Hypothalamus (tissue), 51 donors: Measurements from ENCODE around the gene KLK1.

Experiments
- DNase-seq, 51 donors: peaks; one replicate each; lab custom pipeline; 2025; lab: John Stamatoyannopoulos, UW

The KLK1 gene

GRCh38 chr19:50823389-50824042 is at the start of gene KLK1:
TSS of gene KLK1 (minus strand) at chr19:50823787. CDS start at chr19:50823748, 39 bp downstream.
- no peak for DNase-seq

- no peak for DNase-seq
Measured at GRCh38 chr19:50873056-50873455, 49.5 kb upstream of the KLK1 start, which contains the start of gene KLK2. TSS of gene KLK2 (plus strand) at chr19:50873439. CDS start at chr19:50873474, 35 bp downstream.

- DNase-seq: no peak
Measured at GRCh38 chr19:50870417-50871089, 47.0 kb upstream of the KLK1 start.

- no peak for DNase-seq
Measured at GRCh38 chr19:50869479-50869878, 45.9 kb upstream of the KLK1 start.

DNA sequence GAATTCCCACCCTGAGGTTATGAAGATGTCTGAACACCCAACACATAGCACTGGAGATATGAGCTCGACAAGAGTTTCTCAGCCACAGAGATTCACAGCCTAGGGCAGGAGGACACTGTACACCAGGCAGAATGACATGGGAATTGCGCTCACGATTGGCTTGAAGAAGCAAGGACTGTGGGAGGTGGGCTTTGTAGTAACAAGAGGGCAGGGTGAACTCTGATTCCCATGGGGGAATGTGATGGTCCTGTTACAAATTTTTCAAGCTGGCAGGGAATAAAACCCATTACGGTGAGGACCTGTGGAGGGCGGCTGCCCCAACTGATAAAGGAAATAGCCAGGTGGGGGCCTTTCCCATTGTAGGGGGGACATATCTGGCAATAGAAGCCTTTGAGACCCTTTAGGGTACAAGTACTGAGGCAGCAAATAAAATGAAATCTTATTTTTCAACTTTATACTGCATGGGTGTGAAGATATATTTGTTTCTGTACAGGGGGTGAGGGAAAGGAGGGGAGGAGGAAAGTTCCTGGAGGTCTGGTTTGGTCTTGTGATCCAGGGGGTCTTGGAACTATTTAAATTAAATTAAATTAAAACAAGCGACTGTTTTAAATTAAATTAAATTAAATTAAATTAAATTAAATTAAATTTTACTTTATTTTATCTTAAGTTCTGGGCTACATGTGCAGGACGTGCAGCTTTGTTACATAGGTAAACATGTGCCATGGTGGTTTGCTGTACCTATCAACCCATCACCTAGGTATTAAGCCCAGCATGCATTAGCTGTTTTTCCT is 38.1 kb upstream of the KLK1 start:
- no peak for DNase-seq

- no peak for DNase-seq
Measured at GRCh38 chr19:50861010-50861409, 37.4 kb upstream of the KLK1 start.

- DNase-seq: no peak
Measured at GRCh38 chr19:50859849-50860248, 36.3 kb upstream of the KLK1 start.

- no peak for DNase-seq
Measured at GRCh38 chr19:50858886-50859285, 35.3 kb upstream of the KLK1 start.

GRCh38 chr19:50857366-50857765 is 33.8 kb upstream of the KLK1 start:
- DNase-seq: no peak

GRCh38 chr19:50854636-50855410 is 31.2 kb upstream of the KLK1 start, which contains the start of gene KLK3:
TSS of gene KLK3 (plus strand) at chr19:50854915. CDS start at chr19:50854956, 41 bp downstream.
- DNase-seq: no peak

DNA sequence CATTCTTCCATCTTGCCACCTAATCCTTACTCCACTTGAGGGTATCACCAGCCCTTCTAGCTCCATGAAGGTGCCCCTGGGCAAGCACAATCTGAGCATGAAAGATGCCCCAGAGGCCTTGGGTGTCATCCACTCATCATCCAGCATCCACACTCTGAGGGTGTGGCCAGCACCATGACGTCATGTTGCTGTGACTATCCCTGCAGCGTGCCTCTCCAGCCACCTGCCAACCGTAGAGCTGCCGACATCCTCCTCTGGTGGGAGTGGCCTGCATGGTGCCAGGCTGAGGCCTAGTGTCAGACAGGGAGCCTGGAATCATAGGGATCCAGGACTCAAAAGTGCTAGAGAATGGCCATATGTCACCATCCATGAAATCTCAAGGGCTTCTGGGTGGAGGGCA is 28.0 kb upstream of the KLK1 start:
- DNase-seq: no peak

GRCh38 chr19:50850738-50851137 is 27.2 kb upstream of the KLK1 start:
- no peak for DNase-seq

GRCh38 chr19:50844296-50844935 is 20.8 kb upstream of the KLK1 start:
- no peak for DNase-seq

GRCh38 chr19:50843701-50844221 is 20.2 kb upstream of the KLK1 start:
- DNase-seq: no peak

DNA sequence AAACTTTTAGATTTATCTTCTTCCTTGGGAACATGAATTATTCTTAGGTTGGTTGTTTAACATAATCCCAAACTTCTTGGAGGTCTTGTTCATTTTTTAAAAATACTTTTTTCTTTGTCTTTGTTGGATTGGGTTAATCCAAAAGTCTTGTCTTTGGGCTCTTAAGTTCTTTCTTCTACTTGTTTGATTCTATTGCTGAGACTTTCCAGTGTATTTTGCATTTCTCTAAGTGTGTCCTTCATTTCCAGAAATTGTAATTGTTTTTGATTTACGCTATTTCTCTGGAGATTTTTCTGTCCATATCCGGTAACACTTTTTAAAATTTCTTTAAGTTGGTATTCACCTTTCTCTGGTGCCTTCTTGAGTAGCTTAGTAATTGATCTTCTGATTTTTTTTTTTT is 19.6 kb upstream of the KLK1 start:
- DNase-seq: no peak

GRCh38 chr19:50842130-50842529 is 18.5 kb upstream of the KLK1 start:
- DNase-seq: no peak

GRCh38 chr19:50839712-50840655 is 16.4 kb upstream of the KLK1 start:
- DNase-seq: no peak

DNA sequence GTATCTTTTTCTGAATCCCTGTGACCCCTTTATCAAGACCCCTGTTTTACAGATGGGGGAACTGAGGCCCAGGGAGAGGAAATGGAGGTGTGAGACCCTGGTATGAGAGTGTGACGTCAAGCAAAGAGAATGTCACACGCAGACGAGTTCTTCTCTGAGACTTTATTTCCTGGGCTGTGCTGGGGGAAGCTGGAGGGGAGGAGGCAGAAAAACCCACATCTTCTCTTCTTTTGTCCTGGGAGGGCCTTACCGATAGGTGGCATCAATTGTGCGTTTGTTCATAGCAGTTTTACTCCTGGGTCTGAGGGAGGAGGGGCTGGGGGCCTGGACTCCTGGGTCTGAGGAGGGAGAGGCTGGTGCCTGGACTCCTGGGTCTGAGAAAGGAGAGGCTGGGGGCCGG is 14.7 kb upstream of the KLK1 start:
- DNase-seq: no peak

DNA sequence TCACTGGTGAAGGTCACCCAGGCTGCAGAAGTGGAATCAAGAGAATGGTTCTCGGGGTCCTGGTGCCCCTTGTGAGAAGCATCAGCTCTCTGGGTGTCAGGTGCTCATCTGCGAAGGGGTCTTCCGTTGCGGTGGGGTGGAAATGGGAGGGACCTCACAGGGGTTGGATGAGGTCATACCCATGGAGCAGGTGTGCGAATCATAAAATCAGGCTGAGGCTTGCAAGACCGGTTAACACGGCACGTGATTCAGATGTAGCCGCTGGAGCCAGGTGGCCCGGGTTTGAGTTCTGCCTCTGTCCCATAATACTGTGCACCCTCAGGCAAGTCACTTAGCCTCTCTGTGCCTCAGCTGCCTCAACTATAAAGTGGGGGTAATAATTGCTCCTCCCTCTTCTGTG is 13.7 kb upstream of the KLK1 start:
- DNase-seq: no peak
